ENCODE results near the gene VWC2L.

Gene VWC2L

GRCh38 chr2:214560618-214561190 is 149.8 kb downstream of the VWC2L start:
- no peak for TF ChIP-seq CTCF (IDR thresholded peaks at IDR 0.05; ENCODE audit: extremely low read depth, missing control alignments)
- DNase-seq (ENCODE audit: low spot score) = no peak

- DNase-seq (ENCODE audit: low spot score) = no peak
- no peak for TF ChIP-seq CTCF (IDR thresholded peaks at IDR 0.05; ENCODE audit: extremely low read depth, missing control alignments)
Observed at GRCh38 chr2:214565246-214565645, 154.4 kb downstream of the VWC2L start.

GRCh38 chr2:214566457-214566856 is 155.6 kb downstream of the VWC2L start:
- DNase-seq (ENCODE audit: low spot score) = no peak
- no peak for TF ChIP-seq CTCF (IDR thresholded peaks at IDR 0.05; ENCODE audit: extremely low read depth, missing control alignments)

GRCh38 chr2:214569419-214570035 is 158.7 kb downstream of the VWC2L start:
- TF ChIP-seq CTCF (IDR thresholded peaks at IDR 0.05; ENCODE audit: extremely low read depth, missing control alignments) = no peak
- no peak for DNase-seq (ENCODE audit: low spot score)

- no peak for TF ChIP-seq CTCF (IDR thresholded peaks at IDR 0.05; ENCODE audit: extremely low read depth, missing control alignments)
- DNase-seq (ENCODE audit: low spot score) = no peak
Observed at GRCh38 chr2:214574084-214574781, 163.4 kb downstream of the VWC2L start.

GRCh38 chr2:214575030-214575429 is 164.2 kb downstream of the VWC2L start:
- TF ChIP-seq CTCF (IDR thresholded peaks at IDR 0.05; ENCODE audit: extremely low read depth, missing control alignments) = no peak
- DNase-seq (ENCODE audit: low spot score) = no peak

- no peak for TF ChIP-seq CTCF (IDR thresholded peaks at IDR 0.05; ENCODE audit: extremely low read depth, missing control alignments)
- no peak for DNase-seq (ENCODE audit: low spot score)
Observed at GRCh38 chr2:214575465-214575864, 164.6 kb downstream of the VWC2L start.

Measured in GM20000 (cell line).